ENCODE data around the gene KCTD15.

DNA sequence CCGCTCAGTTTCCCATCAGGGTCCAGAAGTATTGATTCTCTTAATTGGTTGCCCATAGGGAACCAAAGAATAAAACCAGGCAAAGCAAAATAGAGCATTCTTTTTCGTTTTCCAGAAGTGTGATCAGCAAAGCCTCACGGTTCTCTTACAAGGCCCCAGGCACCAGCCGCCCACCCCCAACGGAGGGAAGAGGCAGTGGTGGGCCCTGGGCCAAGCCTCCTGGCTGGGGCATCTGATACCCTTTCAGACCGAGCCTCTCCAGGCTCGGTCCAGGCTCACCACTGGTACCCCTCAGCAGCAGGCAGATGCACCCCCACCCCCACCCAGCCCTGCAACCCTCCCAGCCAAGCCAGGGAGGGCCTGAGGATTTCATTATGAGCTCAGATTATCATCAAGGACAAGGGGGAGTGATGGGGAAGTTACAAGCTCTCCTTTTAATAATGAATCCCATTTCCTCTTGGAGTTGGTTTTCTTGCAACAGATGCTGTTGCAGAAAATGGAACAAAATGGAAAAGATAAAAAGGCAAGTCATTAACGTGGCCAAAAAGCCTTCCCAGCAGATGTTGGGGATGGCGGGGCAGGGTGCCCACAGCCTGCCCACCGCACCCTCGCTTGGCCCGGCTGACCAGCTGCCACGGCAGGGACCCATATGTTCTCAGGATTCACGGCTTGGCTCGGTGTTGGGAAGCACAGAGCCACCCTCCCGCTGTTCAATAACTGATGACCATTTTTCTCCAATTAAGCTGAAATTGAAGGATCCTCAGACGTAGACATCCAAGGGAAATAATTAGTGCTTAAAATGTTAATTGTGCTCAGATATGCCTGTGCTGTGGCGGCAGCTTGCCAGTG lies 45.9 kb upstream of the KCTD15 start:
- TF ChIP-seq, protein P1, sequence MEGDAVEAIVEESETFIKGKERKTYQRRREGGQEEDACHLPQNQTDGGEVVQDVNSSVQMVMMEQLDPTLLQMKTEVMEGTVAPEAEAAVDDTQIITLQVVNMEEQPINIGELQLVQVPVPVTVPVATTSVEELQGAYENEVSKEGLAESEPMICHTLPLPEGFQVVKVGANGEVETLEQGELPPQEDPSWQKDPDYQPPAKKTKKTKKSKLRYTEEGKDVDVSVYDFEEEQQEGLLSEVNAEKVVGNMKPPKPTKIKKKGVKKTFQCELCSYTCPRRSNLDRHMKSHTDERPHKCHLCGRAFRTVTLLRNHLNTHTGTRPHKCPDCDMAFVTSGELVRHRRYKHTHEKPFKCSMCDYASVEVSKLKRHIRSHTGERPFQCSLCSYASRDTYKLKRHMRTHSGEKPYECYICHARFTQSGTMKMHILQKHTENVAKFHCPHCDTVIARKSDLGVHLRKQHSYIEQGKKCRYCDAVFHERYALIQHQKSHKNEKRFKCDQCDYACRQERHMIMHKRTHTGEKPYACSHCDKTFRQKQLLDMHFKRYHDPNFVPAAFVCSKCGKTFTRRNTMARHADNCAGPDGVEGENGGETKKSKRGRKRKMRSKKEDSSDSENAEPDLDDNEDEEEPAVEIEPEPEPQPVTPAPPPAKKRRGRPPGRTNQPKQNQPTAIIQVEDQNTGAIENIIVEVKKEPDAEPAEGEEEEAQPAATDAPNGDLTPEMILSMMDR (IDR thresholded peaks at IDR 0.05; ENCODE audit: extremely low read depth in 1 of 2, insufficient read depth in 1 of 2, low read depth in 1 of 2, low read length in 2 of 2): no peak
- TF ChIP-seq POLR2A (IDR thresholded peaks at IDR 0.05; ENCODE audit: low read depth, low read length): no peak
- no peak for TF ChIP-seq JUN (IDR thresholded peaks at IDR 0.05; ENCODE audit: borderline replicate concordance, insufficient read depth, insufficient read length, low read depth)
- no peak for TF ChIP-seq FOS (IDR thresholded peaks at IDR 0.05; ENCODE audit: borderline replicate concordance, insufficient read depth, low read length)
- TF ChIP-seq POLR2AphosphoS5 (IDR thresholded peaks at IDR 0.05; ENCODE audit: insufficient read depth, low read depth, low read length): no peak
- no peak for TF ChIP-seq EZH2 (IDR thresholded peaks at IDR 0.05; ENCODE audit: borderline replicate concordance, low read depth, low read length, severe bottlenecking)
- no peak for TF ChIP-seq MYC (IDR thresholded peaks at IDR 0.05; ENCODE audit: low read depth, low read length)
- TF ChIP-seq GATA2 (IDR thresholded peaks at IDR 0.05; ENCODE audit: insufficient read depth, insufficient read length, low read depth, low read length): no peak
- TF ChIP-seq, protein P2, sequence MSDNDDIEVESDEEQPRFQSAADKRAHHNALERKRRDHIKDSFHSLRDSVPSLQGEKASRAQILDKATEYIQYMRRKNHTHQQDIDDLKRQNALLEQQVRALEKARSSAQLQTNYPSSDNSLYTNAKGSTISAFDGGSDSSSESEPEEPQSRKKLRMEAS (IDR thresholded peaks at IDR 0.05; ENCODE audit: insufficient read depth, insufficient read length): no peak
